DLD1 (cell line): ENCODE data around the gene TMTC2.
"Not testable (repeated sequence)": the region's sequence is repeated elsewhere in the genome, so short reads cannot be mapped to it uniquely, and the experiment has no call there.

ENCODE experiments used
- in situ Hi-C: cut with HindIII; loops from 2 replicates; pipeline ENCODE4 v1.10.0; 2017; ENCODE audit warnings: low sequenced_read_pairs

Gene TMTC2

DNA sequence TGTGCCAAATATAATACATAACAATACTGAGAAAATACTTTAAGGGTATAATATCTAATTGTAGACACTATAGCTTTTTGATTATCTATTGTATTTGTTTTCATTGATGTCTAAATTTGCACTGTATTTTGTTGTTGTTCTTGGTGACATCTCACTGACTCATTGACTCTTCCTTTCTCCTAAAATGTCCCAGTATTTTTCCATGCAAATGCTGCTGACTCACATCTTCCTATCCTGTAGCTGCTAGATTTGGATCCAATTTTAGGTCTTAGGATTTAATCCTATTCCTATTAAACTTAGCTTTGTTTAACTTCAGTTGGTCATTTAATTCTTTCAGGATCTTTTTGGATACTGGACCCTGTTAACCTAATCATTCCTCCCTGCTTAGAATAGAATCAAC lies 148.5 kb downstream of the TMTC2 start:
- in situ Hi-C loops = no loop called here

GRCh38 chr12:82838131-82838551 lies 151.4 kb downstream of the TMTC2 start:
- in situ Hi-C loops = no loop called here

- in situ Hi-C loops = no loop called here
Observed at GRCh38 chr12:82838827-82839226, 152.1 kb downstream of the TMTC2 start.

DNA sequence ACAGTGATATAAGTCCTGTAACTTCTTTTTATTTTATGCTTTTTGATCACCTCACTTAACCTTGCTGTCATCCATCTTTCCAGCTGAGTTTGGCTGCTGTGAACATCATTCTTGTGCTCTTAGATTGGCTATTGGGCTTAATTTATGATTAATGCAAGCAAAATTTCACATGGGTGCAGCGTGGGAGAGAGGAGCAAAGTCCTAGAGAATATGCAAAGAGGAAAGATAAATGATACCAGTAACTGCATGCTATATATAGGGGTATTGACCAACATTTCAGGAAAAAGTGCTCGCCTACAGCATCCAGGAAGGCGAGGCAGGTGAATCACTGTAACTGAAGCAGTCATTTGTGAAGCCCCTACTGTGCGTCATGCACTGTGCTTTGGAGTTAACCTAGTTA lies 153.1 kb downstream of the TMTC2 start:
- in situ Hi-C loops = no loop called here

DNA sequence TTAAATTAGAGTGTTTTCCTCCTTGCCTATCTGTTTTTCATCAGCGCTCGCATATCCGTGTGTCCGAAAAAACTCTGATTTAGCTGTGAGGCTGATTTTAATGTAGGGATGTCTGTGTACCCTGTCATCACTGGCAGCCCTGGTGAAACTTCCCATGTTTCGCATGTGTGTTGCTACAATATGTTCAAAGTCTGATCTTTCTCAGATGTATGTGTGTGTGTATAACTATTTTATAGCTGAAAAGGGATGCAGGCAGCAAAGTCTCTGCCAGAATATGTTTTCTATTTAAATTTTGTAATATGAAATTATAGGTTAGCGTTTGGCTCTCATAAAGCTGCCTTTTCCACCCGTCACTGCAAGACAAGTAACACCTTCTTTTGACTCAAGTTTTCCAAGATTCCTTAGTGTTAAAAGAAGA lies 154.8 kb downstream of the TMTC2 start:
- in situ Hi-C loops = no loop called here

- in situ Hi-C loops = no loop called here
Observed at GRCh38 chr12:82842480-82842879, 155.8 kb downstream of the TMTC2 start.

- in situ Hi-C loops = not testable (repeated sequence)
Observed at GRCh38 chr12:82845076-82845475, 158.4 kb downstream of the TMTC2 start.

- in situ Hi-C loops = no loop called here
Observed at GRCh38 chr12:82848845-82849244, 162.1 kb downstream of the TMTC2 start.

DNA sequence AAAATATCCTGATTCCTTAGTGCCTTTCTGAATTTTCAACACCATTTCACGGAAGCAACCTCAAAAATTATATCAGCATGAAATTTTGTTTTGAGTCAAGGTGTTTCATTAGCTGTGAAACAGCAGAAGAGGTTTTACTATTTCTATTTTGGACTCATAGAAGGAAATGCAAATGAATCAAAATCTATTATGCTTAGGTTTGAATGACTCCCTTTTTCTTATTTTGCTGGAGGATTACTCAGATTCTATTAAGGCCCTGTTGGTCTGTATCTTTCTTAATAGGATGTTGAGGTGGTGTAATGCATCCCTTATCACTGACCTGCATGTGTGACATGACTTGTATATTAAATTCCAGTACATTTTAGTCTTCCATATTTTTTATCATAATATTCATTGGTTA lies 165.8 kb downstream of the TMTC2 start:
- in situ Hi-C loops = no loop called here

DNA sequence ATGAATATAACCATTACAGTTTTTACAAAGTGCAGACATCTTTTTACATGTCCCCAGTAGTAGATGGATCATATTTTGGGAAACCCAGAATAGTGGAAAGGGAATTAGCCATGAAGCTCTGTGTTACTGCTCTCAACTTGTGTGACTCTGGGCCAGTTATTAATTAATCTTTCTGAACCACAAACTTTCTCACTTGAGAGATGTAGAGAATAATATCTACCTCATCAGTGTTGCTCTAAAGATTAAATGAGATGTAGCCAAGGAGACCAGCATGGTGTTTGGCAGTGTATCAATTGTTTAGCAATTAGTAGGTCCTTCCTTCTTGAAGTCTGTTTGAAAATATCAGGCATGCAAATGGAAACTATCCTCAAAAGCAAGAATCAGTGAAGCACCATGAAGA lies 169.2 kb downstream of the TMTC2 start:
- in situ Hi-C loops = no loop called here

DNA sequence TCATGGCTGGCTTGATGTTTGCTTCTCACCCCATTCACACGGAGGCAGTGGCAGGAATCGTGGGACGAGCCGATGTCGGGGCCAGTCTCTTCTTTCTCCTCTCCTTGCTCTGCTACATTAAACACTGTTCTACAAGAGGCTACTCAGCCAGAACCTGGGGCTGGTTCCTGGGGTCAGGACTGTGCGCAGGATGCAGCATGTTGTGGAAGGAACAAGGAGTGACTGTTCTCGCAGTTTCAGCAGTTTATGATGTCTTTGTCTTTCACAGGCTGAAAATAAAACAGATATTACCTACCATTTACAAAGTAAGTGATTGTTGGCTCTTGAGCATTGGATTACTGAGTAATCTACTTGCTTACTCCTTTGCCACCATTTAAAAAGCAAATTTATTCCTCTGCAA lies 170.6 kb downstream of the TMTC2 start:
- in situ Hi-C loops = no loop called here

GRCh38 chr12:82857911-82858533 lies 171.3 kb downstream of the TMTC2 start:
- in situ Hi-C loops = no loop called here

DNA sequence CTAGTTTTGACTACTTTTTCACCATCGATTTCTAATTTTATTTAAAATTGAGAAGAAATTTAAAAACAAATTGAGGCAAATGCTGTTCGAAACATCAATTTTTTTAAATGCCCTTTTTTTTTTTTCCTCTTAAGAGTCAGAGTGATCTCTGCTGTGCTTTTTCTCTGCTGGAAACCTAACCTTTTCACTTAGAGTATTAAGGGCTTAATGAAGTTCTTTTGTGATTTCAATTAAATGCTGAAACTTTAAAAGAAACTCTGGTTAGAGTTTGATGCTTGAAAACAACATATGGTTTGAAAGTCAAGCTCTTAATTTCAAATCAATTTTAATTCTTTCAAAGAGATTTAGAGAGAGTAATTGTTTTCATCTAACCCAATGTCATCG lies 171.8 kb downstream of the TMTC2 start:
- in situ Hi-C loops = no loop called here

GRCh38 chr12:82862069-82862841 lies 175.5 kb downstream of the TMTC2 start:
- in situ Hi-C loops = no loop called here

- in situ Hi-C loops = no loop called here
Observed at GRCh38 chr12:82862876-82863649, 176.4 kb downstream of the TMTC2 start.

DNA sequence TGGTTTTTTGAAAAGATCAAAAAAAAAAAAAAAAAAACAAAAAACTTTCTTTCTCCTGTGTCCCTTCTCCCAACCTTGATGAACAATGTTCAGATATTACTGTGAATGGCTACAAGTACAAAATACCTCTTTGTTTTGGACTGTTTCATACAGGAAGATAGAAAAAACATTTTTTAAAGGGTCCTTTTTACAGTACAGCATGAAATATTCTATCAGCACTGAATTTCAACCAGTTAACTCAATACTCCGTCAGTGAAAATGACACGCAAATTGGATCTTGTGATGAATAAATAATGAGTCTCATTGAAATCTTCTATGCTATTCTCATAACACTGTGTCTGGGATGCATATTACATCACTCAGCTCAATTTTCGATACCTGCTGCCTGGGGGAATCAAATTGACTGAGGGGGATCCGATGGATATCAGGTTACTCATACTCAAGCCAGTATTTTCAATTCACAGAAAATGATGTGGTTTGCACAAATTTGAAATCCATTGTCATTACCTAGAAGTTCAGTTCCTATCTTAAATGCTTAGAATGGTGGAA lies 179.6 kb downstream of the TMTC2 start:
- in situ Hi-C loops = no loop called here

DNA sequence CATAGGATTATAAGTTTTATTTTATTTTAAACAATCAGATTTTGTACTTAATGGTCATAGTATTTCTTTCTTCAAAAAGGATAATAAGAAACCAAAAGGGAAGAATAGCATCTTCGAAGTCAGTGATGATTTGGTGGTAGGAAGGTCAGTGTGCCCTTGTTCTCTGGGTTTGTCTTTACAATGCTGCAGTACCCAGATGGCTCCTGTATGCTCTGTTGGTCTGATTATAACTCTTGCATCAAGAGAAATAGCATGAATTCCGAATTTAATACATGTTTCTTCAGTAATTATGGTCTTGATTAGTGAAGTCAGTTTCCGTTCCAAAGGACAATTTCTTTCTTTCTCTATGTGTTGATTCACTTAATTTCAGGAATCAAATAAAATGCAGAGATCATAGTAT lies 180.2 kb downstream of the TMTC2 start:
- in situ Hi-C loops = no loop called here

GRCh38 chr12:82867762-82868500 lies 181.2 kb downstream of the TMTC2 start:
- in situ Hi-C loops = no loop called here

- in situ Hi-C loops = no loop called here
Observed at GRCh38 chr12:82870771-82871377, 184.2 kb downstream of the TMTC2 start.

- in situ Hi-C loops = no loop called here
Observed at GRCh38 chr12:82872088-82872487, 185.4 kb downstream of the TMTC2 start.
